ENCODE measurements around the gene APC2. TPM values are rescaled to one million over a fixed set of nuclear protein-coding genes. Genes with fewer than 3 reads are reported as not detected.

APC2 gene
- total RNA-seq, 1 experiment from 2014 or later: 0.68 TPM

- no peak overlapping the region for H4K8ac ChIP-seq (replicated peaks; ENCODE audit: insufficient read length, low read depth, low read length)
- peaks cover 57% of the 10 kb centered on the region for H3K79me2 ChIP-seq (ENCODE audit: insufficient read depth, low read length)
- peaks cover 41 to 46% of the 10 kb centered on the region in 2 experiments for H3K4me1 Mint-ChIP-seq
- no peak overlapping the region for H3K4ac ChIP-seq (ENCODE audit: low read depth, low read length)
- no peaks in the 10 kb centered on the region for H4K20me1 ChIP-seq (ENCODE audit: control insufficient read depth, insufficient read depth, insufficient read length)
- no peaks in the 10 kb centered on the region for H3K79me1 ChIP-seq (ENCODE audit: insufficient read depth, low read depth, low read length, poor library complexity, severe bottlenecking)
- peaks cover 16 to 41% (median 33%) of the 10 kb centered on the region in 3 experiments for H3K36me3 Mint-ChIP-seq (ENCODE audit: insufficient read depth in 1 of 3, low read depth in 3 of 3)
- H3K4me3 Mint-ChIP-seq: peak overlapping the region; percentile 92 to 98
- DNase-seq: no peak
- H2BK12ac ChIP-seq (ENCODE audit: insufficient read length, low read depth, low read length): no peak overlapping the region
- H3K9ac ChIP-seq (ENCODE audit: extremely low read depth, insufficient read length, low read length): no peak overlapping the region
- H3T11ph ChIP-seq (ENCODE audit: low read length): no peak overlapping the region
- no peaks in the 10 kb centered on the region for H3K9me3 ChIP-seq (ENCODE audit: control insufficient read depth, low read depth, low read length)
- H3K18ac ChIP-seq (ENCODE audit: insufficient read length, low read depth, low read length): no peak overlapping the region
- H2AK5ac ChIP-seq (ENCODE audit: insufficient read length, low read length): no peak overlapping the region
- no peak overlapping the region for H4K91ac ChIP-seq (ENCODE audit: insufficient read length, low read depth, low read length)
- H2BK120ac ChIP-seq (ENCODE audit: low read depth, low read length, poor library complexity, severe bottlenecking): no peak overlapping the region
- peak overlapping the region; percentile 38 to 97 (median 87) for H3K27ac Mint-ChIP-seq
- H3K4me2 ChIP-seq (ENCODE audit: insufficient read depth, insufficient read length, low read length): no peak overlapping the region
- no peaks in the 10 kb centered on the region; the same call in 1 of the 2 replicates for H3K4me1 ChIP-seq (ENCODE audit: insufficient read depth, low read length)
- no peak overlapping the region for H3K27ac ChIP-seq (ENCODE audit: insufficient read length, low read depth, low read length)
- H3K9me3 Mint-ChIP-seq: peaks cover 0 to 2% of the 10 kb centered on the region in 2 experiments; a peak in 1 of 5 replicates
- no peaks in the 10 kb centered on the region for H3K27me3 ChIP-seq (ENCODE audit: insufficient read depth, low read length)
- H4K5ac ChIP-seq (ENCODE audit: insufficient read length, low read depth, low read length): no peak overlapping the region
- no peak overlapping the region for H3K56ac ChIP-seq (ENCODE audit: insufficient read length, low read depth, low read length)
- H2BK5ac ChIP-seq (ENCODE audit: insufficient read length, low read length): no peak overlapping the region
- H2BK20ac ChIP-seq (ENCODE audit: low read depth, low read length, poor library complexity, severe bottlenecking): no peak overlapping the region
- whole genome bisulfite sequencing (ENCODE audit: extremely low coverage, insufficient read length, low lambda C conversion rate): no CpG with 5 or more reads among the region's 23 CpGs
- H3K23ac ChIP-seq (ENCODE audit: insufficient read length, low read depth, low read length): no peak overlapping the region
- no peak overlapping the region for H2AFZ ChIP-seq (ENCODE audit: low read length)
- H3K14ac ChIP-seq (ENCODE audit: insufficient read depth, low read length): no peak overlapping the region
- H3K23me2 ChIP-seq (ENCODE audit: insufficient read length, low read depth, low read length, poor library complexity, severe bottlenecking): peaks cover 6% of the 10 kb centered on the region
- H2BK15ac ChIP-seq (ENCODE audit: low read depth, low read length): no peak overlapping the region
- 0 out of 2 replicates have a peak, but pooled peaks cover 2% of the 10 kb centered on the region for H3K27me3 Mint-ChIP-seq (ENCODE audit: low read depth)
- TF ChIP-seq CTCF (conservative IDR thresholded peaks at IDR 0.05): no peak
These were observed 39.7 kb upstream of the APC2 start for GRCh38 chr19:1410136-1410786.
